NCI-H2107 treated with DMSO at 0.1 percent for 48 hours (cell line): ENCODE measurements around the gene C11orf21.

ENCODE experiments used
- DNase-seq: peaks from one replicate; lab custom pipeline; 2025; ENCODE audit not compliant: unreplicated experiment; lab: John Stamatoyannopoulos, UW

Gene C11orf21

GRCh38 chr11:2273311-2273710, 28.4 kb downstream of the C11orf21 start:
- no peak for DNase-seq

GRCh38 chr11:2272946-2273280, 28.8 kb downstream of the C11orf21 start:
- DNase-seq = no peak

- DNase-seq = no peak
These were observed 29.3 kb downstream of the C11orf21 start for GRCh38 chr11:2272228-2272945.

DNA sequence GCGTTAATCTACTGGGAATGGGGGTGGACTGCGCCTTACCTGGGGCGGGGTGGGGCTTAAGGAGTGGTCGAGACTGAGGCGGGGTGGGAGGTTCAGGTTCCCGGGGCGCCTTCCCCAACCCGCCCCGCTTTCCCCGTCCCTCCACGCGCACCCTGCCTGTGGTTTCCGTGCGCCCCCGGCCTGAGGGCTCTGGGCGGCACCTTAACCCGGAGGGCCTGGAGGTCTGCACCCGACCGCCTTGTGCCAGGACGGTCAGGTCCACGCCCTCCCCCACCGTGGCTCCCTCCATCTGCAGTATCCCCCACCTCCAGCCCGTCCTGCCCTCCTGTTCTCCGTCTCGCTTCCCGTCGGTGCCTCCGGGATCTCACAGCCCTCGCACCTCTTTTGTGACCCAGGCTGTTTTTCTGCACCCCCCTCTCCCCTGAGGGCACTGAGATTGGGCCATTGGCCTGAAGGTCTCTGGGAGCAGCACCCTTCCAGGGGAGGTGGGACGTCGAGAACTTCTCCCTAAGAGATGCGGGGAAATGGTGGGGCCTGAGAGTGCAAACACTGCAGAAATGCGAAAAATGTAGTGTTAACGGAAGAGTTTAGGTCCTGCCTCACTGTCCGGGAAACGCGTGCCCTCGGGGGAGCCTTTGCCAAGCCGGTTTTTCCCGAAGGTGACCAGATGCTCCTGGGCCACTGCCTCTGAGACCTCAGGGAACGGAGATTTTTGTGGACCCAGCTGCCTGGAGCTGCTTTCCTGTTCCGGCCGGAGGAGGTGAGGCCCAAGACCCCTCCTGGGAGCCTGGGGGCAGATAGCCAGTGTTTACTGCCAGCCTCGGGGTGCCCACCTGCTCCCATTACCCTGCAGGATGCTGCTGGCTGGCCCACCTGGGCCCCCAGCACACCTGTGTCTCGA, 30.1 kb downstream of the C11orf21 start:
- no peak for DNase-seq

GRCh38 chr11:2271077-2271326, 30.7 kb downstream of the C11orf21 start:
- DNase-seq = no peak

DNA sequence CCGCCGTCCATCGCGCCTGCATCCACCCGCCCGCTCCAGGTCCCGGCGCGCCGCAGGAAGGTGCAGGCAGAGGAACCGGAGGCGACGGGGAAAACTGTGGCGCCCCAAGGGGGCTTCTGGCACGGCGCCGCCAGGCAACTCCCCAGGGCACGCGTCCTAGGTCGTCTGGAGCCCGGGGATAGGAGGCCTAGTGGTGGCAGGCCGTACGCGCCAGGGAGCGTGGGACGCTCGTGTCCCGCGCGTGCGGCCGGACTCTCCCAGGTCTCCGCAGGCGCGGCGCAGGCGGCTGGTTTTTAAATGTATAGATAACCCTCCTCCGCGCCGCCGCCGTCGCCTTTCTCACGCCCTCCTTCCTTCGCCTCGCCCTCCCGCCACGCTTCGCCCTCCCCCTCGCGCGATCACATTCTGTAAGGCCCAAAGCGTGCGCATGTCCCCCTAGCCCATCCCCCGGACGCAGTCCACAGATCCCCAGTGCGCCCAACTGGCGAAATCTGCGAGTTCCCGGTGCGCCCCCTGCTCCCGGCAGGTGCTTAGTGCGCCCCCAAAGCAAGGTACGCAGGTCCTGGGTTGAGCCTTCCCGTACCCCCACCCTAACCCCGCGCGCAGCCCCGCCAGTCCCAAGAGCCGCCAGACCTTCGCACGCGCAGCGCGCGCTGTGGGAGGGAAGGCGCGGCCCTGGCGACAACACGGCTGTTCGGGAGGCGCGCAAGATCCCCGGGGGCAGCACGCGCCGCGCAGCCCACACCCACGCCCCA, 31.2 kb downstream of the C11orf21 start, which contains the start of gene ASCL2:
ASCL2 (minus strand) TSS at position 267 of the 755 bp plus-strand sequence; CDS start at position 11, 256 bp downstream.
- DNase-seq = no peak

DNA sequence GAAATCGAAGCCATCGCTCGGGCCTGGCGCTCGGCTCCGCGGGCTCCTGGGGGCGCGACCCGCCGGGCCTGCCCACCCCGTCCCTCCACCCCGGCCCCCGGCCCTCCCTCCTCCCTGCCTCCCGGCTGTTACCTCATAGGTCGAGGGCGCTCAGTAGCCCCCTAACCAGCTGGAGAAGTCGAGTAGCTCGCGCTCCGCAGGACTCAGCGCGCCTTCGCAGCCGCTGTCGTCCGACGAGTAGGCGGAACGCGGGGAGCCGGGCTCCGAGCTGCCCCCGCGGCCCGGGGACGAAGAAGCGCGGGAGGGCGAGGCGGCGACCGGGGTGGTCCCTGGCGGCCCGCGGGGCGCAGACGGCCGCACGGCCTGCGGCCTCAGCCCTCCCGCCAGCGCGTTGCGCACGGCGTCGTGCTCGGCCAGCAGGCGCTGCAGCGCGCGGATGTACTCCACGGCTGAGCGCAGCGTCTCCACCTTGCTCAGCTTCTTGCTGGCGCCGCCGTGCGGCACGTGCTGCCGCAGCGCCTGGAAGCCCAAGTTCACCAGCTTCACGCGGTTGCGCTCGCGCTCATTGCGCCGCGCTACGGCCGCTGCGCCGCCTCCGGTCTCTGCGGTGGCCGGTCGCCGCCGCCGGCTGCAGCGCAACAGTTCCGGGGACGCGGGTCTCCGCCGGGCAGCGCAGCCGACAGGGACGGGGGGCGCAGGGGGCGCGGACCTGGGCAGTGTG, 32.0 kb downstream of the C11orf21 start:
- DNase-seq = no peak

DNA sequence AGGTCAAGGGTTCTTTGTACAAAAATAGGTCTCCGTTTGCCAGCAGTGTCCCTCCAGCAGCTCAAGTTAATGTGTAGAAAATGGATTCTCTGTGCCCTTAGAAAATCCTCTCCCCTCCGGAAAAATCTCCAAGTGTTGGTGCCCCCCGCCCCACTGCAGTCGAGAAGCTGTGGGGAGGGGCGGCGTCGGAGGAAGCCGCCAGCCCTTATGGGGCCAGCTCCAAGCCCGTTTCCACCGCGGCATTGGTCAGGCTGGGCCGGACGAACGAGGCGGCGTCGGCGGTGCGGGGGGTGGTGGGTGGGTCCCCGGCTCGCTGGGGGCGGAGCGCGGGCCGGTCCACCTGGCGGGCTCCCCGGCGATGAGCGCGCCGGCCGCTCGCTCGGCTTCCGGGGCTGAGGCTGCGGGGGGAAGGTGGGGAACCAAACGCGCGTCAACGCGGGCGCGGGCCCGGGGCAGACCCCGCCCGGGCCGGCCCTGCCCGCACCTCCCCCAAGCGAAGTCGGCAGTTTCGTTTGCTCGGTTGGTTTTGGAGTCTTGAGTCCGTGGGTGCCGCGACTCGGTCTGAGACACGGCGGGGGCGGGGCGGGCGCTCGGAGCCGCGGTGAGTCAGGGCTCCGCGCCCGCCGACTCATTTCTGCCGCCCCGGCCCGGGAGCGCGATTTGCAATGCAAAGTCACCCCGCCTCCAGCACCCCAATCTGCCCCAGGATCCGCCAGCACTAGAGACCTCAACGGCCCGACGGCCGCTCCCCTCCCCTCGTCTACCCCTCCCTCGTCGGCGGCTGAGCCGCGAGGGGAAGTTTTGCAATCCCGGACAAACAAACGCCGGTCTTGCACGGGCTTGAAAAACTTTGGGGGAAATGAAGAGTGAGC, 32.8 kb downstream of the C11orf21 start:
- no peak for DNase-seq

DNA sequence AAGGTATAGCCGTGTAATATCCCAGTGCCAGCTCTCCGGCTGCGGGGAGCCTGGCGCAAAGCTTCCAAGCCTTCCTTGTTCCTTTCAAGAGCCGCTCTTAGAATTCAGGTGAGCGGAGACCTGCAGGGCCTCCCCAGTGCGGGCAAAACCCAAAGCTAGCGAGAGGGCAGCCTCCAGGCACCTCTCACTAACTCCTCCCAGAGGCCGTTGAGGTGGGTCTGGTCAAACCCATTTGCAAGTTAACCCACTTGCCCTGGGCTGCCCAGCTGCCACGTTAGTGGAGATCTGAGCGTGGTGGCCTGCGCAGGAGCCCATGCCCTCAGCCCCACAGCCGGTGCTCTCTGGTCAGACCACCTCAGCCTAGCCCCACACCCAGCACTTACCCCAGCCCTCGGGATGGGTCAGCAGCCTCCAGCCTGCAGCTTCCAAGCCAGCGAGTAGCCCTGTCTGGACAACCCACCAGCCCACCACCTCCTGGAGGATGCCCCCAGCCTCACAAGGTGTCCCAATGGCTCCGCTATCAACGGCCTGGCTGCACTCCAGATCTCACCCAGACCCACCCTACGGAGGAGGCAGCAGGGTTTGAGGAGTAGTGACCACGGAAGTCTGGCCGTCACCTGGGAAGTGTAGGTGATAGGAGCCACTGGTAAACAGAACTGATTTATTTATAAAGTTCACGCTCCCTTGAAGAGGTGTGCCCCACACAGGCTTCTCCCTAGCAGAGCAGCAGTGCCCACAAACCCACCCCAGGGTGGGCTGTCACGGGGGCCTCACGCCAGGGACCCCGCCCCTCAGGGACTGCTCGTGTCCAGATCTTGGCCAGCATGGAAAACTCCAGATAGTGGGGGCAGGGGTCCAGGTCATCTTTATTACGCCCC, 33.6 kb downstream of the C11orf21 start:
- no peak for DNase-seq

DNA sequence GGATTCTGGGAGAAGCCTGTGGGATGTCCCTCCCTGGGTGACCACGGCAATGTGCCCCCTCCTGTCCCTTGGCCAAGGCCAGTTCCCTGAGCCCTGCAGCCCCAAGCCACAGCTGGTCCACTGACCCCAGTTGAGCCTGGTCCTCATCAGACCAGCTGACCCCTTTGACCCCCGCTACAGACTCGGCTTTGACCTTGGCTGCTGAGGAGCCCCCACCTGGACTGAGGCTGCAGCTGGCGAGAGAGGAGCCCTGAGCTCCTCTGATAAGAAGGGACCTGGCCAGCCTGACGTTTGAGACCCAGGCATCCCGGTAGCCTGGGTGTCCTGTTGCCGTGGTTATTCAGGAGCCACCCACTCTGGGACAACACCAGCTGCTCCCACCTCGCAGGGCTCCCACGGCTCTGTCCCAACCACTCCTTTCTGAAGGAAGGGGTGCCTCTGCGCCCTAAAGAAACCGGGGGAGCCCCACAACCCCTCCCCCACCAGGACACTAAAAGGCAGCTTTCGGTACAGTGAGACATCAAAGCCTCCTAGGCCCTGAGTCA, 34.3 kb downstream of the C11orf21 start:
- no peak for DNase-seq

- DNase-seq = no peak
These were observed 35.0 kb downstream of the C11orf21 start for GRCh38 chr11:2266586-2267305.

GRCh38 chr11:2265854-2266585, 35.7 kb downstream of the C11orf21 start:
- DNase-seq = no peak

GRCh38 chr11:2265396-2265795, 36.3 kb downstream of the C11orf21 start:
- DNase-seq = no peak

- no peak for DNase-seq
These were observed 37.2 kb downstream of the C11orf21 start for GRCh38 chr11:2264366-2265053.

GRCh38 chr11:2263724-2264360, 37.9 kb downstream of the C11orf21 start:
- DNase-seq = no peak

DNA sequence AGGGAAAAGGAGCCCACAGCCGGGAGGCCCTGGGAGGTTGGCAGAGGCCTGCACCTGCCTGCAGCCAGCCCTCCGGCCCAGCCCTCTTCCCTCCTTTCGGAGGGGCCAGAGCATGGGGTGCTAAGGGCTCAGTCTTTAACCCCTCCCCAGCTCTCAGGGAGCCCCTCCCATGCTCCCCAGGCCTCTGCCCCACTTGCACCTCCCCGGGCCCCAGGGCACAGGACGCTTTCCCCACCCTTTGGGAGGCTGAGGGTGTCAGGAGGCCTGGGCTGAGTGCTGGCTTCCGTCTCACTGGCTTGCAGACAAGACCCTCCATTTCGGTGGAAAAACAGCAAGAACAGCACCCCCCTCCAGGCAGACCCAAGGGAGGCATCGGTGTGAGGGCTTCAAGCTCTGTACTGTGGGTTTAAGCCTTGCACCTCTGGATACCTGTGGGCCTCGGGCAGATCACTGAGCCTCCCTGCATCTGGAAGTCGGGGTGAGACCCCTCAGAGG, 38.6 kb downstream of the C11orf21 start:
- no peak for DNase-seq
